ENCODE measurements around the gene RASL10A.

RASL10A gene

DNA sequence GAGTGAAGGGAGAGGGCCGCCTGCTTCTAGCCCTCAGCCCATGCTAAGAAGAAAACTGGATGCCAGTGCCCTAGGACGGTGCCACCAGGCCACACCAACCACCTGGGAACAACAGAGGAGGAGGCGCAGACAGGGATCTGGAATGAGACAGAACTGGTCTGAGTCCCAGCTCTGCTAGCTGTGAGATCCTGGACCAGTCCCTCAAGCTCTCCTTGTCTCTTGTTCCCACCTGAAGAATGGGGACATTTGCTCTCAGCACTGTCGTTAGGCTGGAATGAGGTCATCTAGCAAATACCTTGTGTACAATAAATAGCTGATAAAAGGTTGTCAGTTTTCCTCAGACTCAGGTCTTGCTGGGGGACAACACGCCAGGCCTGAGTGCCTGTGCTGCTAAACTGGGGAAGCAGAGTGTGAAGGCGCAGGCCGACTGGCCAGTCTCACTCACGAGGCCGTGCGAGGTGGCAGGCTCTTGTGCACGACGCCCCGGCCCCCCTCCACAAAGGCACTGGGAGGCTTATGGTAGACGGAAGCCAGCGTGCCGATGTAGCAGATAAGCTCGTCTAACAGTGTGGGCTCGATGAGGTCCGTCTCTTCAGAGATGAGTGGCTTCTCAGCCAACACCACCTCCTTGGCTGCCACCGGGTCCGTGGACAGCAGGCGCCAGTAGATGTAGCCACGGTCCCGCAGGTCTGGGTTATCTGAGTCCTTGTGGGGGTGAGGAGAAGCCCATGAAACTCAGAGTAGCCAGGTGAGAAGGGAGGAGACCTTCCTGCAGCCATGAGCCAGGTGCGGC, 25.8 kb upstream of the RASL10A start:
- DNase-seq, result no peak
- in situ Hi-C loops (cut with HindIII; ENCODE audit: low pct_ligation_motif_present, low sequenced_read_pairs), result no loop called here
- Histone ChIP-seq H3K27me3 (replicated peaks) (no peaks in the 10 kb centered on the region), H3K36me3 (replicated peaks) (peaks cover 52% of the 10 kb centered on the region), H3K27ac (no peak overlapping the region), H3K4me3 (ENCODE audit: low read depth, low read length) (no peak overlapping the region)
- no peak for TF ChIP-seq CTCF (IDR thresholded peaks at IDR 0.05; ENCODE audit: low read depth, low read length, missing control alignments)

DNA sequence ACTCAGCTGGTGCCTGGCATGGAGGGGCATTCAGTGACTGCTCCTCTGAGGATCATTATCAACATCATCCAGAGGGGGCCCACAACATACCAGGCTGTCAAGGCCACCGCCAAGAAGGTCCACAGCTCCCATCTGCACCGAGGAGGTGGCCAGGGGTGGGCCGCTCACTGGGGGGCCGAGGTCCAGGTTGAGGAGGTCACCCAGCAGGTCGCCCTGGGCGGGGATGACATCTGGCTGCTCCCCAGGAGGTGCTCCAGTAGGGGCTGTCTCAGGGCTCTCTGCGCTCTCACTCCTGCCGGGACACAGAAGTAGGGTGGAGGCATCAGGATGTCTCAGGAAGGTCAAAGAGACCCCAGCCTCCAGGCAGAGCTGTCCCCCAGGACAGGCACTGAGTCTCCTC, 25.1 kb upstream of the RASL10A start:
- Histone ChIP-seq H3K27me3 (replicated peaks) (no peaks in the 10 kb centered on the region), H3K27ac (no peak overlapping the region), H3K36me3 (replicated peaks) (peaks cover 55% of the 10 kb centered on the region), H3K4me3 (ENCODE audit: low read depth, low read length) (no peak overlapping the region)
- DNase-seq, result no peak
- in situ Hi-C loops (cut with HindIII; ENCODE audit: low pct_ligation_motif_present, low sequenced_read_pairs), result no loop called here
- TF ChIP-seq CTCF (IDR thresholded peaks at IDR 0.05; ENCODE audit: low read depth, low read length, missing control alignments), result no peak

DNA sequence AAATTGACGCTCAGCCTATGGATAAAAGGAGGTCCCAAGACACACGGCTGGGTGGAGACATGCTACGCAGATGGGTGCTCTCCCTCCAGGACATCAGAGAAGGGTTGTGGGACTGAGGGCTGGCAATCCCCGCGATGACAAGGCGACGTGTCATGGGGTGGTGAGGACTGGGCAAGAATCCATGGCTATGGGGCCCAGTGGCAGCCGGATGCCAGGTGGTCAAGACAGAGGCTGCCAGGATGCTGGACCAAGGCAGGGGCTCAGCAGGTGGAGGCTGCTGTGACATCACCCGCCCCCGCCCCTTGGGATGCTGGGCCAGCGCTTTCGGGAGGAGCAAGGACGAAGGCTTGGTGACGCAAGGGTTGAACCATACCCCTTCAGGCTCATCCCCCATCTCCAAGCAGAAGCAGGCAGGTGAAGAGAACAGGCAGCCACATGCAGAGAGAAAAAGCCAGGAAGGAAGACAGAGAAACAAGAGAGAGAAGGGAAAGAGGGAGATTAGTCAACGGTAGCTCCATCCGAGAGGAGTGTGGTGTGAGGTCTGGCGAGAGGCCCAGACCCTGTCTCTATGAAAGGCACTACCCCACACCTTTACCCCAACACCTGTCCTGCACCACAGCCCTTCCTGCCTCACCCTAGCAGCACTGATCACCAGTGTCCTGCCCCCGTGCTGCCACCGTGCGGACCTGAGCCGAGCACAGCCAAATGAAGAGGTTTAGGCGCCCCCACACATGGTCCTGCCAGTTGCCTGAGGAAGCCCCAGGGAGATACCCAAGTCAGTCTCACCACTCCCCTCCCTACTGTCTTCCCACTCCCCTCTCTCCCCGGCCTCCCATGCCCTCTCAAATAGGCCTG, 24.1 kb upstream of the RASL10A start:
- no peak for TF ChIP-seq CTCF (IDR thresholded peaks at IDR 0.05; ENCODE audit: low read depth, low read length, missing control alignments)
- no peak for DNase-seq
- no peak overlapping the region for H3K4me3 ChIP-seq (ENCODE audit: low read depth, low read length)
- in situ Hi-C loops (cut with HindIII; ENCODE audit: low pct_ligation_motif_present, low sequenced_read_pairs), result no loop called here
- peaks cover 55% of the 10 kb centered on the region for H3K36me3 ChIP-seq (replicated peaks)
- H3K27me3 ChIP-seq (replicated peaks), result no peaks in the 10 kb centered on the region
- H3K27ac ChIP-seq, result no peak overlapping the region

DNA sequence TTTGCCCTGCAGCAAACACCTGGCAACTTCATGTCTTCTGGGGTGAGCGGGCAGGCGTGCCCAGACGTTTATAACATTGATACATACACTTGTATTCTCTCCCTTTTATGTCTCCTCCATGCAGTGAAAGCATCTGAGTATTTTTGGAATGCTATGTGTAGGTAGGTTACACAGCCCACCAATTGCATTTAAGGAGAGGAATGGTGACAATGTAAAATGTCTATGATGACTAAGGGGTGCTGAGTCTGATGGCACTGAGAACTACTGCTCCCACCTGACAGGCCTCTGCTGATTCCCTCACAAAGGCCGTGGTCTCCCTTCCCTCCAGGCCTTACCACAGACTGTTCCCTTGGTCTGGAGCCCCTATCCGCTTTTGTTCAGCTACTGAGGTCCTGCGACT, 22.9 kb upstream of the RASL10A start:
- Histone ChIP-seq H3K27ac (no peak overlapping the region), H3K4me3 (ENCODE audit: low read depth, low read length) (no peak overlapping the region), H3K36me3 (replicated peaks) (peaks cover 55% of the 10 kb centered on the region), H3K27me3 (replicated peaks) (no peaks in the 10 kb centered on the region)
- in situ Hi-C loops (cut with HindIII; ENCODE audit: low pct_ligation_motif_present, low sequenced_read_pairs), result no loop called here
- no peak for TF ChIP-seq CTCF (IDR thresholded peaks at IDR 0.05; ENCODE audit: low read depth, low read length, missing control alignments)
- DNase-seq, result no peak

- no peak for TF ChIP-seq CTCF (IDR thresholded peaks at IDR 0.05; ENCODE audit: low read depth, low read length, missing control alignments)
- in situ Hi-C loops (cut with HindIII; ENCODE audit: low pct_ligation_motif_present, low sequenced_read_pairs), result no loop called here
- no peak overlapping the region for H3K27ac ChIP-seq
- H3K4me3 ChIP-seq (ENCODE audit: low read depth, low read length), result no peak overlapping the region
- H3K27me3 ChIP-seq (replicated peaks), result no peaks in the 10 kb centered on the region
- H3K36me3 ChIP-seq (replicated peaks), result peaks cover 55% of the 10 kb centered on the region
- no peak for DNase-seq
These were observed 22.3 kb upstream of the RASL10A start for GRCh38 chr22:29337631-29338284.

Data from brain microvascular endothelial cell (primary cell).